ENCODE data around the gene SATB2. TPM values are rescaled to one million over a fixed set of nuclear protein-coding genes. Genes with fewer than 3 reads are reported as not detected.

Gene SATB2
- total RNA-seq, 1 donor from 2014 or later = 3.9 TPM

- ATAC-seq (no peak), DNase-seq (no peak)
- H3K27me3 ChIP-seq = no peaks in the 10 kb centered on the region
- no peak overlapping the region for H3K27ac ChIP-seq
- no peak for TF ChIP-seq CTCF (IDR thresholded peaks at IDR 0.05)
- intact Hi-C loops (cut with DNase I) = no loop called here
- no peaks in the 10 kb centered on the region for H3K36me3 ChIP-seq
- no peak overlapping the region for H3K4me3 ChIP-seq
- no peaks in the 10 kb centered on the region for H3K4me1 ChIP-seq
- H3K9me3 ChIP-seq = no peaks in the 10 kb centered on the region
Measured at GRCh38 chr2:199441759-199442158, 16.0 kb downstream of the SATB2 start.

- no peaks in the 10 kb centered on the region for H3K4me1 ChIP-seq
- H3K36me3 ChIP-seq = no peaks in the 10 kb centered on the region
- intact Hi-C loops (cut with DNase I) = no loop called here
- DNase-seq = no peak
- no peak overlapping the region for H3K27ac ChIP-seq
- H3K4me3 ChIP-seq = no peak overlapping the region
- no peaks in the 10 kb centered on the region for H3K27me3 ChIP-seq
- H3K9me3 ChIP-seq = no peaks in the 10 kb centered on the region
- ATAC-seq = no peak
- TF ChIP-seq CTCF (IDR thresholded peaks at IDR 0.05) = no peak
Measured at GRCh38 chr2:199440118-199440517, 17.6 kb downstream of the SATB2 start.

GRCh38 chr2:199439542-199439941 lies 18.2 kb downstream of the SATB2 start:
- no peak for TF ChIP-seq CTCF (IDR thresholded peaks at IDR 0.05)
- DNase-seq (no peak), ATAC-seq (no peak)
- Histone ChIP-seq H3K4me3 (no peak overlapping the region), H3K27me3 (no peaks in the 10 kb centered on the region), H3K27ac (no peak overlapping the region), H3K36me3 (no peaks in the 10 kb centered on the region), H3K9me3 (no peaks in the 10 kb centered on the region), H3K4me1 (no peaks in the 10 kb centered on the region)
- intact Hi-C loops (cut with DNase I) = no loop called here

GRCh38 chr2:199439066-199439465 lies 18.7 kb downstream of the SATB2 start:
- Histone ChIP-seq H3K4me3 (no peak overlapping the region), H3K9me3 (no peaks in the 10 kb centered on the region), H3K36me3 (no peaks in the 10 kb centered on the region), H3K27ac (no peak overlapping the region), H3K27me3 (no peaks in the 10 kb centered on the region), H3K4me1 (no peaks in the 10 kb centered on the region)
- no peak for TF ChIP-seq CTCF (IDR thresholded peaks at IDR 0.05)
- ATAC-seq (no peak), DNase-seq (no peak)
- intact Hi-C loops (cut with DNase I) = no loop called here

GRCh38 chr2:199434555-199434954 lies 23.2 kb downstream of the SATB2 start:
- ATAC-seq = no peak
- H3K9me3 ChIP-seq = no peaks in the 10 kb centered on the region
- H3K27me3 ChIP-seq = no peaks in the 10 kb centered on the region
- no peaks in the 10 kb centered on the region for H3K36me3 ChIP-seq
- H3K4me3 ChIP-seq = no peak overlapping the region
- TF ChIP-seq CTCF (IDR thresholded peaks at IDR 0.05) = no peak
- no peaks in the 10 kb centered on the region for H3K4me1 ChIP-seq
- intact Hi-C loops (cut with DNase I) = no loop called here
- no peak for DNase-seq
- no peak overlapping the region for H3K27ac ChIP-seq

GRCh38 chr2:199433204-199433832 lies 24.4 kb downstream of the SATB2 start:
- no peak for TF ChIP-seq CTCF (IDR thresholded peaks at IDR 0.05)
- ATAC-seq = no peak
- no peaks in the 10 kb centered on the region for H3K36me3 ChIP-seq

More at GRCh38 chr2:199433204-199433832, 24.4 kb downstream of the SATB2 start:
- intact Hi-C loops (cut with DNase I) = no loop called here
- no peak overlapping the region for H3K4me3 ChIP-seq
- no peaks in the 10 kb centered on the region for H3K27me3 ChIP-seq
- no peak for DNase-seq
- H3K4me1 ChIP-seq = no peaks in the 10 kb centered on the region
- H3K9me3 ChIP-seq = no peaks in the 10 kb centered on the region
- no peak overlapping the region for H3K27ac ChIP-seq

Measured in upper lobe of right lung (tissue), 1 donor.